IMR-90 (cell line): ENCODE results near the gene LYRM4. TPM values are rescaled to one million over a fixed set of nuclear protein-coding genes. Genes with fewer than 3 reads are reported as not detected.

Experiments used
- ATAC-seq: fragments of 200-7000 bp; cut with Tn5 transposase; 2 replicates; pipeline ENCODE4 v1.9.1; 2020; ENCODE audit warnings: low read depth, mild to moderate bottlenecking, moderate library complexity
- BruUV-seq: library from RNA; stranded (reverse); fragments of 400-500 nt; replicated peaks from 2 replicates; lab custom pipeline; 2021; lab: Mats Ljungman, UMichigan
- CTCF ChIA-PET: fragments of 300-600 bp; formaldehyde crosslinking; extraction: SDS; loops from one replicate; lab custom pipeline; 2021; ENCODE audit warnings: antibody characterized with exemption; lab: Yijun Ruan, JAX
- POLR2A ChIA-PET: fragments of 300-600 bp; sonication (Branson Sonifier 250); formaldehyde crosslinking; loops from one replicate; lab custom pipeline; 2022; ENCODE audit warnings: antibody characterized with exemption; ENCODE audit not compliant: unreplicated experiment; lab: Charles Lee
- DNase-seq: peaks from one replicate; pipeline ENCODE4 v3.0.0; 2013
- H2AFZ ChIP-seq: replicated peaks from 2 replicates; pipeline ENCODE3; 2013; ENCODE audit warnings: low read length, mild to moderate bottlenecking; ENCODE audit not compliant: poor library complexity
- H2AK5ac ChIP-seq: 2 replicates; pipeline ENCODE4 v1.6.1; 2013; ENCODE audit warnings: low read depth, low read length, inconsistent platforms
- H2AK9ac ChIP-seq: replicated peaks from 2 replicates; pipeline ENCODE3; 2013; ENCODE audit warnings: mild to moderate bottlenecking, low read depth, low read length, moderate library complexity; ENCODE audit not compliant: poor library complexity
- H2BK120ac ChIP-seq: 2 replicates; pipeline ENCODE4 v1.6.1; 2013; ENCODE audit warnings: low read depth, low read length, inconsistent platforms
- H2BK15ac ChIP-seq: 3 replicates; pipeline ENCODE4 v1.6.1; 2013; ENCODE audit warnings: low read depth, low read length, inconsistent platforms
- H2BK20ac ChIP-seq: 2 replicates; pipeline ENCODE4 v1.6.1; 2013; ENCODE audit warnings: low read depth, mild to moderate bottlenecking, inconsistent platforms, low read length, moderate library complexity
- H2BK5ac ChIP-seq: 2 replicates; pipeline ENCODE4 v1.6.1; 2013; ENCODE audit warnings: mild to moderate bottlenecking, low read depth, low read length, inconsistent platforms; ENCODE audit not compliant: poor library complexity, severe bottlenecking
- H3K14ac ChIP-seq: replicated peaks from 2 replicates; pipeline ENCODE4 v1.6.1; 2013; ENCODE audit warnings: low read depth, low read length, inconsistent platforms
- H3K18ac ChIP-seq: 2 replicates; pipeline ENCODE4 v1.6.1; 2013; ENCODE audit warnings: low read depth, low read length, control low read depth
- H3K23ac ChIP-seq: 2 replicates; pipeline ENCODE4 v1.6.1; 2013; ENCODE audit warnings: low read depth, low read length, inconsistent platforms
- H3K27ac ChIP-seq: 2 replicates; pipeline ENCODE4 v1.5.1; 2013; ENCODE audit warnings: mild to moderate bottlenecking, control low read depth, low read length; ENCODE audit not compliant: insufficient read depth
- H3K27me3 ChIP-seq: 2 replicates; pipeline ENCODE4 v1.6.1; 2013; ENCODE audit warnings: low read length; ENCODE audit not compliant: control insufficient read depth, insufficient read depth
- H3K36me3 ChIP-seq: 2 replicates; pipeline ENCODE4 v1.6.1; 2013; ENCODE audit warnings: low read length, mixed read lengths; ENCODE audit not compliant: control insufficient read depth, insufficient read depth
- H3K4ac ChIP-seq: 2 replicates; pipeline ENCODE4 v1.6.1; 2013; ENCODE audit warnings: low read depth, low read length, inconsistent platforms
- H3K4me1 ChIP-seq: 2 replicates; pipeline ENCODE4 v1.6.1; 2013; ENCODE audit warnings: low read length, mixed read lengths; ENCODE audit not compliant: control insufficient read depth, insufficient read depth
- H3K4me2 ChIP-seq: 2 replicates; pipeline ENCODE4 v1.6.1; 2013; ENCODE audit warnings: low read depth, mild to moderate bottlenecking, control low read depth, low read length, moderate library complexity
- H3K4me3 ChIP-seq: 2 replicates; pipeline ENCODE4 v1.5.1; 2013; ENCODE audit warnings: low read depth, mild to moderate bottlenecking, control low read depth, low read length, moderate library complexity; ENCODE audit not compliant: insufficient read depth
- H3K56ac ChIP-seq: 2 replicates; pipeline ENCODE4 v1.6.1; 2013; ENCODE audit warnings: low read length, inconsistent platforms; ENCODE audit not compliant: insufficient read depth; ENCODE audit errors: extremely low read depth
- H3K79me1 ChIP-seq, 2 experiments: 2 replicates each; pipeline ENCODE4 v1.6.1; 2013; ENCODE audit warnings: low read length in 2 of 2, inconsistent platforms in 1 of 2, low read depth in 1 of 2
- H3K9ac ChIP-seq: 2 replicates; pipeline ENCODE4 v1.6.1; 2013; ENCODE audit warnings: low read depth, low read length, control low read depth
- H3K9me1 ChIP-seq: 2 replicates; pipeline ENCODE4 v1.6.1; 2013; ENCODE audit warnings: low read length, inconsistent platforms; ENCODE audit not compliant: insufficient read depth
- H3K9me3 ChIP-seq: 2 replicates; pipeline ENCODE4 v1.6.1; 2013; ENCODE audit warnings: low read length; ENCODE audit not compliant: control insufficient read depth, insufficient read depth
- H4K20me1 ChIP-seq: 2 replicates; pipeline ENCODE4 v1.6.1; 2013; ENCODE audit warnings: low read length, inconsistent platforms; ENCODE audit not compliant: insufficient read depth
- H4K5ac ChIP-seq: 2 replicates; pipeline ENCODE4 v1.6.1; 2013; ENCODE audit warnings: mild to moderate bottlenecking, low read depth, low read length, control low read depth
- H4K8ac ChIP-seq, 2 experiments: 2 replicates each; pipeline ENCODE4 v1.6.1; 2013; ENCODE audit warnings: low read depth in 2 of 2, low read length in 2 of 2, control low read depth in 1 of 2, inconsistent platforms in 1 of 2
- H4K91ac ChIP-seq: 2 replicates; pipeline ENCODE4 v1.6.1; 2013; ENCODE audit warnings: low read depth, low read length, inconsistent platforms; ENCODE audit not compliant: insufficient read depth
- CHD1 ChIP-seq: IDR thresholded peaks from 2 replicates; pipeline ENCODE4 v1.6.1; 2012; ENCODE audit warnings: low read depth, low read length, improper control_type of control experiment
- NFE2L2 ChIP-seq: fragments of 150-350 bp; IDR thresholded peaks from 2 replicates; pipeline ENCODE4 v1.6.1; 2016; ENCODE audit warnings: low read depth, mild to moderate bottlenecking, low read length
- RCOR1 ChIP-seq: IDR thresholded peaks from 2 replicates; pipeline ENCODE4 v1.6.1; 2012; ENCODE audit warnings: mild to moderate bottlenecking, low read length, improper control_type of control experiment; ENCODE audit not compliant: insufficient replicate concordance
- WGBS, 2 experiments: methylation state at CpG; one replicate each; pipeline versions ENCODE4 v1.1.5 to v1.1.7; 2013; ENCODE audit warnings: missing lambda C conversion rate in 2 of 2; ENCODE audit not compliant: insufficient read length in 1 of 2; ENCODE audit errors: extremely low coverage in 2 of 2; 5-methylcytosine and 5-hydroxymethylcytosine counted together
- dilution Hi-C: fragments of 300-500 bp; cut with HindIII; formaldehyde crosslinking; loops from one replicate; pipeline ENCODE4 v1.14.3; 2018; ENCODE audit warnings: low sequenced_read_pairs; ENCODE audit not compliant: unreplicated experiment
- in situ Hi-C: fragments of 300-500 bp; cut with MboI; formaldehyde crosslinking; loops from 3 replicates; pipeline ENCODE4 v1.14.3; 2019; ENCODE audit warnings: low sequenced_read_pairs, inconsistent platforms, mixed read lengths
- intact Hi-C: fragments of 100-400 bp; cut with micrococcal nuclease; formaldehyde crosslinking; loops from 2 replicates; pipeline ENCODE4 v1.10.0; 2022
- polyA plus RNA-seq, 3 experiments: library from polyadenylated mRNA; depleted of rRNA; stranded (reverse); fragments of >200 nt; gene quantifications; 2 replicates each; pipeline ENCODE4 v1.2.3, GENCODE V29; 2012; ENCODE audit warnings: low replicate concordance in 1 of 3
- total RNA-seq: library from RNA; depleted of rRNA; stranded (reverse); fragments of >200 nt; gene quantifications from 2 replicates; pipeline ENCODE4 v1.2.3, GENCODE V29; 2012

Gene LYRM4
- total and polyA plus RNA-seq, 2 of the 4 experiments (the other 2 are of a cell fraction) = 11.5 to 26.6 TPM

- Histone ChIP-seq H3K18ac (no peak overlapping the region), H2AK9ac (no peak overlapping the region), H4K20me1 (no peaks in the 10 kb centered on the region), H2AFZ (no peak overlapping the region), H3K4me3 (no peak overlapping the region), H3K4ac (no peak overlapping the region), H2BK15ac (no peak overlapping the region), H2BK120ac (no peak overlapping the region), H3K56ac (no peak overlapping the region), H2BK5ac (no peak overlapping the region), H3K27me3 (no peaks in the 10 kb centered on the region), H3K9ac (no peak overlapping the region), H3K4me1 (no peaks in the 10 kb centered on the region), H2BK20ac (no peak overlapping the region), H3K79me1 (peaks cover 10 to 32% of the 10 kb centered on the region in 2 experiments), H3K23ac (no peak overlapping the region), H3K9me1 (peaks cover 8% of the 10 kb centered on the region), H4K5ac (no peak overlapping the region), H4K91ac (no peak overlapping the region), H3K36me3 (no peaks in the 10 kb centered on the region; the same call in 1 of the 2 replicates), H3K14ac (no peak overlapping the region), H4K8ac (no peak overlapping the region), H3K9me3 (no peaks in the 10 kb centered on the region), H2AK5ac (no peak overlapping the region), H3K4me2 (no peak overlapping the region), H3K27ac (no peak overlapping the region)
- DNase-seq (no peak), ATAC-seq (no peak)
- intact Hi-C loops (no loop called here), in situ Hi-C loops (no loop called here), dilution Hi-C loops (no loop called here)
- 84% methylated on average over 3 of the region's 5 CpGs; no CpG with 5 or more reads in 1 of the 2 experiments for WGBS, 2 experiments
- no TSS peak for BruUV-seq
- ChIA-PET CTCF (no interaction called here), POLR2A (interaction anchor here (0.6 kb wide), 1 partner anchor 84 kb away, joined by 3 read pairs; no protein-coding TSS in a partner anchor)
- TF ChIP-seq NFE2L2 (no peak), CHD1 (no peak), RCOR1 (no peak)
Measured at GRCh38 chr6:5249451-5250122, 11.2 kb downstream of the LYRM4 start.
